AG04449 (cell line): ENCODE results near the gene ATP9B.

ENCODE experiments used
- CTCF ChIA-PET: fragments of 350-600 bp; formaldehyde crosslinking; extraction: SDS; loops from one replicate; lab custom pipeline; 2021; ENCODE audit warnings: antibody characterized with exemption; lab: Yijun Ruan, JAX
- POLR2A ChIA-PET: fragments of 400-600, 350-600 bp; formaldehyde crosslinking; extraction: SDS; loops from one replicate; lab custom pipeline; 2020; ENCODE audit warnings: antibody characterized with exemption, inconsistent platforms; lab: Yijun Ruan, JAX
- DNase-seq: peaks from one replicate; pipeline ENCODE4 v3.0.0-alpha.2; 2010; ENCODE audit warnings: low read depth, low spot score
- H3K4me3 ChIP-seq: 2 replicates; pipeline ENCODE4 v1.5.1; 2011; ENCODE audit warnings: low read depth, mild to moderate bottlenecking, control low read depth, low read length
- TF ChIP-seq, protein P1 (sequence below): IDR thresholded peaks from one replicate; pipeline ENCODE4 v1.5.1; 2011; ENCODE audit warnings: mild to moderate bottlenecking, moderate library complexity, low read length, control low read depth, inconsistent platforms; ENCODE audit not compliant: insufficient read depth; ENCODE audit errors: missing control alignments

ATP9B gene

DNA sequence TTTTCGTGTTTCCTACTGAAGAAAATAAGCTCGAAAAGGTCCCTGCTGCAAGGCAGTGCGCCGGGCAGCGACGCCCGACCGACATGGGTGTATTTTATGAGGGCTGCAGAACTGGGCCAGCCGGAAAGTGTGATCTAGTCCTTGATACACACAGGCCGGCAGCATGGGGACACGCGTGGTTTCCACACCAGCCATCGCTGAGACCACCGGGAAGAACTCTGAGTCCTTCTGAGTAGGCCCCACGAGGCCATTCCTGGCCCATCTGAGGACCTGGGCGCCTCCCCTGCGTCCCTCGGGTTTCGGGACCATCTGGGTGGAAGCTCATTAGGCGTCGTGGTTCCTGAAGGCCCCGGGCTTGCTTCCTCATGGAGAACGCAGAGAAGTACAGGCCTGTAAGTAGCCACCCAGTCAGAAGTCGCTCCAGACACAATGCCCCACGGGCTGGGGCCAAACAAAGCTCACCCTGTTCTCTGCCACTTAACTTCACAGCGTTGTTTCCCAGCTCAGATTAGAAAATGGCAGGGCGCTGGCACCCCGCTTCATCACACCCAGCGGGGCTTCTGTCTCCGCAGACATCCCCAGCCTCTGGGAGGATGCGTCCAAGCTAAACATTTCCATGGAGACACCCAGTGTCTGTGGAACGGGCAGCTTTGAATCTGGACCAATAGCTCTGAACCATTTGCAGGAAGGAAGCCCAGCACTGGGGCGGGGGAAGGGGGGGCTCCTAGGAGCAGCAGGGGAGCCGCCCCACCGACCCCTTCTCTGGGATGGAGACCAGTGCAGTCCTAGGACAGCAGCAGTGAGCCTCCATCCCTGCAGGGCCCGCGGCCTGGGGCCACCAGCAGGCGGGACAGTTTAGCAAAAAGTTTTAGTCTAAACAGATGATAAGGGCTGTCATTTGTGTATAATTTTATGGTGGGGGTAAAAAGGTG, 328.9 kb downstream of the ATP9B start:
- POLR2A ChIA-PET = no interaction called here
- CTCF ChIA-PET = interaction anchor here (0.7 to 3.2 kb wide), 3 partner anchors 17 to 132 kb away, joined by 5 to 14 read pairs (median 13); no protein-coding TSS in a partner anchor
- TF ChIP-seq, protein P1, sequence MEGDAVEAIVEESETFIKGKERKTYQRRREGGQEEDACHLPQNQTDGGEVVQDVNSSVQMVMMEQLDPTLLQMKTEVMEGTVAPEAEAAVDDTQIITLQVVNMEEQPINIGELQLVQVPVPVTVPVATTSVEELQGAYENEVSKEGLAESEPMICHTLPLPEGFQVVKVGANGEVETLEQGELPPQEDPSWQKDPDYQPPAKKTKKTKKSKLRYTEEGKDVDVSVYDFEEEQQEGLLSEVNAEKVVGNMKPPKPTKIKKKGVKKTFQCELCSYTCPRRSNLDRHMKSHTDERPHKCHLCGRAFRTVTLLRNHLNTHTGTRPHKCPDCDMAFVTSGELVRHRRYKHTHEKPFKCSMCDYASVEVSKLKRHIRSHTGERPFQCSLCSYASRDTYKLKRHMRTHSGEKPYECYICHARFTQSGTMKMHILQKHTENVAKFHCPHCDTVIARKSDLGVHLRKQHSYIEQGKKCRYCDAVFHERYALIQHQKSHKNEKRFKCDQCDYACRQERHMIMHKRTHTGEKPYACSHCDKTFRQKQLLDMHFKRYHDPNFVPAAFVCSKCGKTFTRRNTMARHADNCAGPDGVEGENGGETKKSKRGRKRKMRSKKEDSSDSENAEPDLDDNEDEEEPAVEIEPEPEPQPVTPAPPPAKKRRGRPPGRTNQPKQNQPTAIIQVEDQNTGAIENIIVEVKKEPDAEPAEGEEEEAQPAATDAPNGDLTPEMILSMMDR = no peak
- no peak for DNase-seq
- no peak overlapping the region for H3K4me3 ChIP-seq

DNA sequence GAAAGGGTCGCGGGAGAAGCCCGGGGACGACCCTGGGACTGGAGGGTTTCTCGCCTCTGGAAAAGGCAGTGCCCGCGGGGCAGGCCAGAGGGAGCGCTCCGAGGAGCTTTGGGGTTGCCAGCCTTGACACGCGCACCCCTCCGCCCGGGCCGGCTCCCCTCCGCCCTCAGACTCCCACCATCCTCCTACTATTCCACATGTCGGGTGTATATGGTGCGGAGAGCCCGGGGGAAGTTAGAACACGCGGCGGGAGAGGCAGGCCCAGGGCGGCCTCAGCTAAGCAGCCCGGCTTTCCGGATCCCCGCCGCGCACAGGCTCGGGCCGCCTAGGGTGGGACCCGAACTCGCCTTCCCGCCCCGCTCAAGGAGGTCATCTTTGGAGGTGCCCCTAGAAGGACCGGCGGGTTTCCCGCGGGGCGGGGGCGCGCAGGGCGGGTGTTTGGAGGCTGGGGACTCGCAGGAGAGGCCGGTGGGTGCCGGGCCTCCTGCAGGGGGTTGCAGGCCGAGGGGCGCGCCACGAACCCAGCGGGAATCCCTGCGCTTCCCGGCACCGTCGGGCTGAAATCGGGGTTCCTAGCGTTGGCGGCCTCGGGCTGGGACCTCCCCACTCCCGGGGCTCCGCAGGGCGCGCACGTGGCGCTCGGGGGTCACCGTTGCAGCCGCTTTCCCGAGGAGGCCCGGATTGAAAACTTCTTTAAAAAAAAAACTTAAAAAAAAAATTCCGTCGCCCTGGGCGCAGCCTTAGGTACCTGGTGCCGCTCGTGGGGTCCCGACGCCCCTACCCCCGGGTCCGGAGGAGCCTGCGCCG, 330.3 kb downstream of the ATP9B start:
- no peak for DNase-seq
- CTCF ChIA-PET = interaction anchor here (3.2 kb wide), 1 partner anchor 19 kb away, joined by 13 read pairs; no protein-coding TSS in a partner anchor

DNA sequence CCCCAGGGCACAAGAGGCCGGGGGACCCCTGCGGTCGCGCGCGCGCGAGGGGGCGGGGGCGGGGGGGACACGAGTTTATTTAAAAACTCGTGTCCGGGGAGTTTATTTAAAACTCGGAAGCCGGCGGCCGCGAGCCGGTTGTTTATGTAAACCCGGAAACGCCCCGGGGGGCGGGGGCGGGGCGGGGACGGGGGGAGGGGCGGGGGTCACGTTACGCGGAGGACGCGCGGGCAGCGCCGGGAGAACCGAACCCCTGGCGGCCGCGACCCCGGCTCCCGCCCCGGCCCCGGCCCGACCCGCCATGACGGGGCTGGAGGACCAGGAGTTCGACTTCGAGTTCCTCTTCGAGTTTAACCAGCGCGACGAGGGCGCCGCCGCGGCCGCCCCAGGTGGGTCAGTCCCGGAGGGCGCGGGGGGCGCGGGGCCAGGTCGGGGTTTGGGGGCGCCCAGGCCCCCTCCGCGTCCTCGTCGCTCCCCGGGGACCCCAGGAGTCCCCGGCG, 330.9 kb downstream of the ATP9B start:
- DNase-seq = no peak
- ChIA-PET POLR2A (no interaction called here), CTCF (no interaction called here)
- TF ChIP-seq, protein P1 = no peak
- H3K4me3 ChIP-seq = peak overlapping the region; percentile 53

More for the DNA sequence above, 330.3 kb downstream of the ATP9B start:
- POLR2A ChIA-PET = no interaction called here
- H3K4me3 ChIP-seq = peak overlapping the region; percentile 53
- TF ChIP-seq, protein P1 = no peak

DNA sequence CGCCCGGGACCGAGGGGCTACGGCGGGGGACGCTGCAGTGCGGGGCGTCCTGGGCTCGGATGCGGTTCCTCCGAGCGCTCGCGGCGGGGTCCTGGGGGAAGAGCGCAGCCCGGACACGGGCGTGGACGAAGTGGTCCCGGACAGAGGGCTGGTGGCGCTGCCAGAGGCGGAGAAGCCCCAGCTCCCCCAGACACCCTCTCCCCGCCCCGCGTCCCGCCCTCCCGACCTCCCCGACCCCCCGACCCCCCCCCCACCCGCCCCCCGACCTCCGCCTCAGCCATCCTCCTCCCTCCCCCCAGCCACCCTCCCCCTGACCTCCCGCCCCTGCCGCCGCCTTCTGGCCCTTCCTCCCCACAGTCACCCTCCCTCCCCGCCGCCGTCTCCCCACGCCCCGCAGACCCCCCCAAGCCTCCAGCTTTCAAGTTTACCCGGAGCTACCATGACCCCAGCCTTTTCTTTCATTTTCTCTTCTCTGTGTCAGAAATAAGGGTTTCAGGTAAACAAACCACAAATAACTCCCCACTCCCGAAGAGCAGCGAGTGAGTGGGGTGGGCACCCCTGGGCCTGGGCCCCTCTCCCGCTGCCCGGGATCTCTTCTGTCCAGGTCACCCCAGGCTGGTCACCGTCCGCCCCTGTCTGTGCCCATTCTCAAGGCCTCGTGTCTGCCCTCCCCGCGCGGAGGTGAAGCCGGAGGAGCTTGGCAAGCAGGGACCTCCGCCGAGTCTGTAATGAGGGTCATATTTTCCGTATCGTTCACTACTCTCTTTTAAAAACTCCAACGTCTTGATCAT, 331.6 kb downstream of the ATP9B start:
- CTCF ChIA-PET = no interaction called here
- DNase-seq = no peak
- TF ChIP-seq, protein P1 = no peak
- H3K4me3 ChIP-seq = peak overlapping the region; percentile 53
- POLR2A ChIA-PET = no interaction called here

DNA sequence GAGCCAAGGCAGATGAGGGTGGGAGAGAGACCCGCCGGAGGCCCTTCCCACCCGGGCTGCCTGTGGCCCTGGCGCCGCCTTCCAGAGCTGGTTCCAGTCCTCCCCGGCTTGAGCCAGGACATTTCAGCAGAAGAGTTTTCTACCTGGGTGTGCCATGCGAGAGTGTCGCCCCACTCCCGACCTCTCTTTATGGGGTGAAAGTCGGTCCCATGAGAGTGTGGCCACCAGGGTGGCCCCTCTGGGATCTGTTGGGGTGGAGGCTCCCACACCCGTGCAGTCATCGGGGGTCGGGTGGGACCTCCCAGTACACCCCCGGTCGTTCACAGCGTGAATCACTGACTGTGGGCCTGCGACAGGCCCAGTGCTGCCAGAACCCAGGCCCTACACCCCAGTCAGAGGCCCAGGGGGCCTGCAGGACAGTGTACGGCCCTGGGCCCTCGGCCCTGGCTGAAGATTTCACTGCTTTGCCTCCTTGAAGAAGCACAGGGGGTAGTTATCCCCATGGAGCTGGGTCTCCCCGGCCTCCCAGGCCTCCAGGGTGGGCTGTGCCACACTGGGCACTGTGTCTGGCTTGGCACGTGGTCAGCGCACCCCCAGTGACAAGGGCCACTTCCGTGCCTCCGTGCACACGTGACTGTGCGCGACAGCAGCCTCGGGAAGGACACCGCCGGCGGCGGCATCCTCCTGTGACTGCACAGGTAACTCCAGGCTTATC, 332.5 kb downstream of the ATP9B start:
- TF ChIP-seq, protein P1 = no peak
- ChIA-PET CTCF (interaction anchor here (1.1 kb wide), 1 partner anchor 126 kb away, joined by 3 read pairs; no protein-coding TSS in a partner anchor), POLR2A (no interaction called here)
- no peak for DNase-seq
- H3K4me3 ChIP-seq = no peak overlapping the region
